HS-27A (cell line): ENCODE measurements around the gene KLHL22.

ENCODE experiments used
- DNase-seq: peaks from one replicate; pipeline ENCODE4 v3.0.0-alpha.2; 2012; ENCODE audit warnings: low read depth, missing footprints

KLHL22 gene

DNA sequence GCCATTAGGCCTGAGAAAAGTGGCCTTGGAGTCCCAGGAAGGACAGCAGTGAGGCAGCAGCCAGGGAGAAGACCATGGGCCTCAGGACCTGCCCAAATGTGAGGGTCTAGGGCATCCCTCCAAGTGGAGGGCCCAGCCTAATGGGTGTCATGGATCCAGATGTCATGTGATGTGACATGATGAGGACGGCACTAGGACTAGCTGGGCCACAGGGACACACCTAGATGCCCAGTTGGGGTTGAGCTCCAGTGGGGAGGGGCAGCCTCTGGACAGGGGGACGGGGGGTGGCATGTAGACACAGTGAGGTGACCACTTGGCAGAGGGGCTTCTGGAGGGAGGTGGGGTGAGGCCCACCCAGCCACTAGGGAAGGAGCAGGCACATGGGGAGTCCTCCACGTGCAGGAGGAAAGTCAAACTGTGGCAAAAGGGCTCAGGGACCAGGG, 63.3 kb downstream of the KLHL22 start:
- DNase-seq = no peak

DNA sequence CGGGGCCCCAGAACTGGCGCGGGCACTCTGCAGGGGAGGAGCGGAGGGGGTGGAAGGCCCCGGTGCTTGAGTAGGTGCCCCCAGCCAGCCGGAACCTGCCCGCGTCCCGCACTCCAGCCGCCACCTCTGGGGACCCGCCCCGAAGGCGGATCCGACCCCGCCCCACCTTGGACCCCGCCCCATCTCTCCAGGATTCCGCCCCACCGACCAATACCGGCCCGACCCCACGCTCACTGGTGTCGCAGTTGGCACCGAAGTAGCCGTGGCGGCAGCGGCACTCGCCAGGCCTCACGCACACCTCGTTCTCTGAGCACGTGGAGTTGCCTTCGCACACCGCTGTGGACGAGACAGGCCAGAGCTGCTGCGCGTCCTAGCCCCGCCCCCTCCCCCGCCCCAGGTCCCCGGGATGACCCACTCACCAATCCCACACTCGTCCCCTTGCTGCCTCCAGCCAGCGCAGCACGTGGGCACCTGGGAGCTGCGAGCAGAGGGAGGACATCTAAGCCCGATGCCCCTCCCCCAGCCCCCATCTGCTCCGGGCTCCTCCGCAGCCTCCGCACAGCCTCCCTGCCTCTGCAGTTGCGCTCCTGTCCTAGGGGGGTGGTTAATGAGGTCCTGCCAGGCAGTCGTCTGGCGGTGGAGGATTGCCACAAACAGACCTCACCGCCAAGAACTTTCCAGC, 63.9 kb downstream of the KLHL22 start:
- DNase-seq = no peak

DNA sequence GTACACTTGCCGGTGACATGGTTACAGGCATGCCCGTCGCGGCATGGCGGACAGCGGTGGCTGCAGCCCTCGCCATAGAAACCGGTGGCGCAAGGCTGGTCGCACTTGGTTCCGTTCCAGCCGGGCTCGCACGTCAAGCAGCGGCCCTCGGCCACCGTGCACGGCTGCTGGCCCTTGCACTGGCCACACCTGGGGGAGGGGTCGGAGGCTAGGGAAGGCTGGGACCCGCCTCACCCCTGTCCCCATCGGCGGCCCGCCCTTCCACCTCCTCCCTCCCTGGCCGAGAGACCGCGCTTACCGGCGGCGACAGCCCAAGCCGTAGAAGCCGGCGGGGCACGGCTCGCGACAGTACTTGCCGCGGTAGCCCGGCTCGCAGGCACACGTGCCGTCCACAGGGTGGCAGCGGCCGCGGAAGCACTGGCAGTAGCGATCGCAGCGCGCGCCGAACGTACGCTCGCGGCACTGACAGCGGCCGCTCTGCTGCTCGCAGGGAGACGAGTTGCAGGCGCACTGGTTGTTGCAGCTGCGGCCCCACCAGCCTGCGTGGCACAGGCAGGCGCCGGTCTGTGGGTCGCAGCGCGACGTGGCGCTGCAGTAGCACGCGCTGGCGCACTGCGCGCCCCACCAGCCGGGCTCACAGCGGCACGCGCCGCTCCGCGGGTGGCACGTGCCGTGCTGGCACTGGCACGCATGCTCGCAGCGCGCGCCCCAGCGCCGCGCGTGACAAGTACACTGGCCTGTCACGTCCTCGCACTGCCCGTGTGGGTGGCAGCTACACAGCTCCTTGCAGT, 64.7 kb downstream of the KLHL22 start:
- DNase-seq = no peak

DNA sequence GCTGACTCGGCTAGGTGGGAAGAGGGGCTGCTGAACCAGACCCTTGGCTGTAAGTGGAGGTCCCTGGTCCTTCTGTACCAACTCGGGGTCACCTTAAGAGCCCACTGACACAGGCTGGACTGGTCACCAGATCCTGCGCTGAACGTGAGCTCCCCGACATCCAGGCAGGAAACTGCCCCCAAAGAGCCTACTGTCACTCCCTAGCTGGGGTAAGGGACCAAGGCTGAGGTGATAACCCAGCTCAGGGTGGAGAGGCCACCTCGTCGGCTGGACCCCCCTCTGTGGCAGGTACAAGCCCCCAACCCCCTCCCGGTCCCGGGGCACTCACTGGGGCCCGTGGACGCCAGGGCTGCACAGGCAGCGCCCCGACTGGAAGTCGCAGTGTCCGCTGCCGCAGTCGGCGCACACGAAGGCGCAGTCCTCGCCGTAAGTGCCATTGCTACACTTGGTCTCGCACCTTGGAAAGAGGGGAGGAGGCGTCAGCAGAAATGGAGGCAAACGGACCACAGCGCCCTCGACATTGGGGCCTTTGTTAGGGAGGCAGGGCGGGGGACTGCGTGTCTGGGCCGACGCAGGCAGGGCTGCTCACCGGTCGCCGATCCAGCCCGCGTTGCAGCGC, 65.4 kb downstream of the KLHL22 start:
- no peak for DNase-seq

DNA sequence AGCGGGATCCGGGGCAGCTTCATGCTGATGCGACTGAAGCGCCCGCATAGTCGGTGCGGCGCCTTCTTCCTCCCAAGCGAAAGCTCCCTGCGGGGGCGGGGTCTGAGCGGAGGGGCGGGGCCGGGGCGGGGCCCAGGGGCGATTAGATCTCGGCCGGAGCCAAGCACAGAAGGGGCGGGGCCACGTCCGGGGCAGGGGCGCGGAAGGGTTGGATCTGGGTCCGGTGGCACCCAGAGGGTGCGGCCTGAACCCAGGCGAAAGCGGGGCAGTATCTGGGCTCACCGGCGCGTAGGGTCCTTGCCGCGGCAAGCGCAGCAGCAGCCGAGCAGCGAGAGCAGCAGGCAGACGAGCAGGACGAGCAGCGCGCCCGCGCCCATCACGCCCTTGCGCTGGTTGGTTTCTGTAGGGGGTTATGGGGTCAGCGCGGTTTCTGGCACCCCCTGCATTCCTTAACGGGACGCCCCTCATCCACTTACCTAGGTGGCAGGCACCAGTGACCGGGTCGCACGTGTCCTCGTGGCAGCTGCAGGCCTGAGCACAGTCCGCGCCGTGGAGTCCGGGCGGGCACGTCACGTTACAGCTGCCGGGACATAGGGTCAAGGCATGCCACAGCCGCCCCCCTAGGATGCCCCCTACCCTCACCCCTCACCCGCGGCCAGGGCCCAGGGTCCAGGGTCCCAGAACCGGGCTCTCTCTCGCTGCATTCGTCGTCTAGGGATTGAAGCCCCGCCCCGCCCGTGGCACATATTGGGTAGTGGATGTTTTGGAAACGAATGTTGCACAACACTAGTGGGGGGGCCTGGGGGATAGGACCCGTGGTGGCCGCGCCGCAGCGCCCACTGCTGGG, 66.1 kb downstream of the KLHL22 start:
- no peak for DNase-seq

DNA sequence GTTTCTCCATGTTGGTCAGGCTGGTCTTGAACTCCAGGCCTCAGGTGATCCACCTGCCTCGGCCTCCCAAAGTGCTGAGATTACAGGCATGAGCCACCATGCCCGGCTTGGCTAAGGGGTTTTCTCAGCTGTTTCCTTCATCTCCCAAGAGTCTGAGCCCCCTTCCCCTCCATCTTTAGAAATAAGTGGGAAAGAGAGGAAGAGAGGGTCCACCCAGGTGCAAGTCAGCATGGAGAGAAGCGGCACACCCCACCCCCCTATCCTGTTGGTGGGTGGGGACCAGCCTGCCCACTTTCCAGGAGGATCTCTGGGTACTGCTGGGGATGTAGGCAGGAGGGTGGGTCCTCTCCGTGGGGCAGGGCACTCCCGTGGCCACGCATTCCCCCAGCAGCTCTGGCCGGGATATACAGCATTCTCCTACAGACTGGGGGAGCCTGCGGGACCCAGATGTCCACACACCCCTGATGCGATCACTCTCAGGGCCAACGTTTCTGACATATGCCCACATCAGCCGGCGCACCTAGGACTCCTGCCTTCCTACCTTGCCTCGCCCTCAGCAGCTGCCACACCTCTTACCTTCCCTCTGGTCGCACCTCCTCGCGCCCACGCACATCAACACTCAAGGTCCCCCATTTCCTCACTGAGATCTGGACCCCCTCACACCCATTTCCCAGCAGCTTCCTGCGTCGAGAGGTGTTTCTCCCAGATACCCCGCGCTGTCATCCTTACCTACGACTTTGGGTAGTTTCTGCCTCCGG, 66.9 kb downstream of the KLHL22 start:
- DNase-seq = no peak

DNA sequence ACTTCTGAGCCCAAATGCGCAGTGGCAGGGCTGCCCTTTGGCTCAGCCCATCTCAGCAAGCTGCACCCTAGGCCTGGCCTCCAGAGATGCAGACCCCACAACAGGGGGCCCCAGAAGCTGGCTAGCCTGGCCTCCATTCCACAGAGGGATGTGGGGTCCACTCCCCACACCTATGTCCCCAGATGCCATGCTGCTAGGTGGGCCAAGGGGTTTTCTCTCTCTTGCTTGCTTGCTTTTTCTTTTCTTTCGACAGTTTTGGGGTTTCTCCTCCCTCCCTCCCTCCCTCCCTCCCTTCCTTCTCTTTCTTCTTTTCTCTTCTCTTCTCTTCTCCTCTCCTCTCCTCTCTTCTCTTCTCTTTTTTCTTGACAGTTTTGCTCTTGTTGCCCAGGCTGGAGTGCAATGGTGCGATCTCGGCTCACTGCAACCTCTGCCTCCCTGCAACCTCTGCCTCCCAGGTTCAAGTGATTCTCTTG, 67.6 kb downstream of the KLHL22 start:
- DNase-seq = no peak

DNA sequence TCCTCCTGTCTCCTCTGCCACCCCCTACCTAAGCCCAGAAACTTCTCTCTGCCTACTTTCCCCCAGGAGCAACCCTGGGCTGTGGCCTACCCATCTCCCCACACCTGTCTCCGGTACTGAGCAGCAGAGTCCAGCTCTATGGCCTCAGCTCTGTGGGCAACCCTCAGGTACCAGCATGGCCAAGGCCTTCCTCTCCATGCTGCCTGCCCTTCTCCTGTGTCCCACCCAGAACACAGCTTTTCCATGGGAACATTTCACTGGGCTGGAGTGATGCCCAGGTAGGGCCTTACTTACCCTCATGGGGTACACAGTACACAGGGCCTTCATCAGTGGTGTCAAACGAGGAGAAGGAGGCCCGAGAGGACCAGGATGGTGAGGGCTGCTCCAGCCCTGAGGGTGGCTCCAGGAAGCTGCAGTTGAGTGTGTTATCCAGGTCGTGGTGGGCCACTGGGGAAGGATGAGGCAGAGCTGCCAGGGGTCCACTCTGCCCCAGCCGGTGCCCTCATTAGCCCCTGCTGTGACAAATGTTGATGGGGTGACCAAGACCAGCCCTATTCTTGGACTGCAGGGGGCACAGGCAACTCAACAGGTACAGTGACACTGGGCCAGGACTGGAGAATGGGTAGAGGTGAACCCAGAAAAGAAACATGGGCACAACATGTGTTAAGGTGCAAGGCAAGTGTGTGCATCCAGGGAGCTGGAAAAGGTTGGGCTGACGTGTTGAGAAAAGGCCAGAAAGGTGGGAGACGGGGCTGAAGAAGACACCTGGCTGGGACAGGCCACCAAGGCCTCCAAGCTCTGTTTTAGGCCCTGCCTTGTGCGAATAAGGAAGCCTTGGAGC, 68.3 kb downstream of the KLHL22 start:
- no peak for DNase-seq

DNA sequence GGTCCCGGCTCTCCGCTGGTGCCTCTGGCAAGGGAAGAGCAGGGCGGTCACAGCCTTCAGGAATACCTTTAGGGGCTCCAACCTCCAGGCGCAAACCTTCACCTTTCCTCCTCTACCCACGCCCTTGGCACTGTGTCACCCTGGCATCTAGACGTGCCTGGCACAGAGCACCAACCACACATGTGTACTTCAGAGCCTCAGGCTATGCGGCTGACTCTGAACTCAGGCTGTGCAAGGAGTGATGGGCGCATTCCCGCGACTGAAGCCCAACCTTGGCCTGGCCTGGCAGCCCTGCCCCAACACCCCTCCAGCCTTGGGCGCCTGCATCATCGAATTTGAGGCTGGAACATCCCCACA, 69.4 kb downstream of the KLHL22 start:
- DNase-seq = no peak

DNA sequence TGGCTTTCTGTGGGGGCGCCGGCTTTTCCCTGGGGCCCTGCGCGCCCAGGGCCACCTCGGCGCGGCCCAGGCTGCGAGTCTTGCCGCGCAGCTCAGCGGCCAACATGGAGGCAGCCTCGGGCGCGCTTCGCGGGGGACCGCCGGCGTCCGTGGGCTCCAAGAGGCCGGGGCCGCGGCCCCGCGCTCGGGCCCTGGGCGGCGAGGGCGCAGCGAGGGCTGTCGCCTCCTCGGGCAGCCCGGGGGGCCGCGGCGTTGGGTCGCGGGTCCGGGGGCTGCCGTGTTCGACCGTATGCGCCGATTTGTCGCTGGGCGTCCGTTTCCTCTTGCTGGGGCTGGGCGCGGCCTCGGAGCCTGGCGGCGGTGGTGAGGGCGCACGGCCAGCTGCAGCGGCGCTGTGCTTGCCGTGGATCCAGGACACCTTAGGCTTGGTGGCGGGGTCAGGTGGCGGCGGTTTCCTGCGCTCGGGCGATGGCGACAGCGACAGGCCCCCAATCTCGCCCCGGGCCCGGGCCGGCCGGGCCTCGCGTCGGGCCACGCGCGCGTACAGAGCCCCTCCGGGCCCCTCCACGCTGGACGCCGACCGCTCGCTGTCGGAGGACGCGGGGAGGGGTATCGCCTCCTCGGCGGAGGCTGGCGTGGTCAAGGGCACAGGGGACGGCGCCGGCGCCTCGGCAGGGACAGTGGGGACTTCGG, 69.9 kb downstream of the KLHL22 start:
- DNase-seq = no peak

DNA sequence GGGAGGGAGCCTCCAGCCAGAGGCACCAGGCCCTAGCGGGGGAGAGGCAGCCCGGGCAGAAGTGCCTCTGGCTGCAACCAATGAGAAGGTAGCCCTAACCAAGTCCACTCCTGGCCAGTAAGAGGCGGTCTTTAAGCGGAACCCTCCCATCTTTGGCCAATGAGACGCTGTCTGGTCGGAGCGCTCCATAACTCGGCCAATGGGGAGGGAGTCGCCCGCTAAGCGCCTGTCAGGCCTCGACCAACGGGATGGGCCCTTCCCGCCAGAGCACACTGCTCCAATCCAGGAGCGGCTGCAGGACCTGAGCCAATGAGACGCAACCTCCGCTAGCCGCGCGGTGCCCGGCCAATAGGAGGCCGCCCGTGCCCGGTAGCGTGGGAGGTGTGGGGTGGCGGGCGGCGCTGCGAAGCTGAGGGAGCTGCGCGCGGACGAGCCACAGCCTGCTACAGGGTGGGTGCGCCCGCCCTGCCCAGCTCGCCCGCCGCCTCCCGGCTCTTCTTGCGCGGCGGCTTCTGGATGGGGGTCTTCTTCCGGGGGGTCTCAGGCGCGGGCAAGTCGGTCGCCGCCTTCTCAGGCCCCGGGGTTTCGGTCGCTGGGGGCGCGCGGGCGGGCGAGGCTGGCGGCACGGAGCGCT, 70.5 kb downstream of the KLHL22 start:
- DNase-seq = no peak

DNA sequence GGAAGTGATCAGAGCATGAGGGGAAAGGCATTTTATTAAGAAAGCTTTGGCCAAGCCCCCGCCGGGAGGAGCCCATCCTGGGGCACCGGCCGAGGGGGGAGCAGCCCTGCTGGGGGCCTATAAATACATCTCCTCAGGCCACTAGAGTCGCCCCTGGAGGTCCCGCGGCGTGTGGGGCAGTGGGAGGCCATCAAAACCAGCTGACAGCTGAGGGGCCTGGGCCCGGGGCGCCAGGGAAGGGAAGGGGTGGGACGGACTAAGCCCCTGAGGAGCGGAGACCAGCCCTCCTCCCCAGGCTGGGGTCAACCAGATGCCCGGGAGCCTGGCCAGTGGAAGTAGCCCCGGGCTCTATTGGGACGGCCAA, 71.0 kb downstream of the KLHL22 start:
- no peak for DNase-seq

DNA sequence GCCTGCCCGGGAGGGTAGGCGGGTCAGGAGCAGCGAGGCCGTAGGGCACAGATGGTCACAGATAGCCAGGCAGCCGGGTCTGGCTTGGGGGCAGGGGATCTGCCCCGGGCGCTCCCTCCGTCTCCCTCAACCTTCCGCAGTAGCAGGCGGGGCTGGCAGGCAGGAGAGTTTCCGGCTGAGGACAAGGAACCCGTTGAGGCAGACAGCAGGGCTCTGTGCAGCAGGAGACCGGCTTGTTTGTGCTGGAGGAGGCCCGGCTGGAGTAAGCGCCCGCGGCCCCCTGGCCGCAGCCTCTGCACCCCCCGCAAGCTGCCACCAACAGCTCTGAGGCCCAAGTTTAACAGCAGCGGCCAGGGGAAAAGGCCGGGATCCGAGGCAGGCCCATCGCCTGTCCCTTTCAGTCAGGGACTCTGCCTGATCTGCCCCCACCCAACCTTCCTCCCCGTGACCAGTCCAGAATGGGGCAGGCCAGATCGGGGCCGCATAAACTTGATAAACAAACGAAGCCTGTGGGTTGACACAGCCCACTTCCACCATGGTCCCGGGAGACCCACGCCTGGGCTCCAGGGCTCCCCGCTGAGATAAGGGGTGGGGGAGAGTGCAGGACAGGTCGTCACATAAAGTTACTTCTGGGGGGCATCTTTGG, 71.6 kb downstream of the KLHL22 start:
- no peak for DNase-seq

DNA sequence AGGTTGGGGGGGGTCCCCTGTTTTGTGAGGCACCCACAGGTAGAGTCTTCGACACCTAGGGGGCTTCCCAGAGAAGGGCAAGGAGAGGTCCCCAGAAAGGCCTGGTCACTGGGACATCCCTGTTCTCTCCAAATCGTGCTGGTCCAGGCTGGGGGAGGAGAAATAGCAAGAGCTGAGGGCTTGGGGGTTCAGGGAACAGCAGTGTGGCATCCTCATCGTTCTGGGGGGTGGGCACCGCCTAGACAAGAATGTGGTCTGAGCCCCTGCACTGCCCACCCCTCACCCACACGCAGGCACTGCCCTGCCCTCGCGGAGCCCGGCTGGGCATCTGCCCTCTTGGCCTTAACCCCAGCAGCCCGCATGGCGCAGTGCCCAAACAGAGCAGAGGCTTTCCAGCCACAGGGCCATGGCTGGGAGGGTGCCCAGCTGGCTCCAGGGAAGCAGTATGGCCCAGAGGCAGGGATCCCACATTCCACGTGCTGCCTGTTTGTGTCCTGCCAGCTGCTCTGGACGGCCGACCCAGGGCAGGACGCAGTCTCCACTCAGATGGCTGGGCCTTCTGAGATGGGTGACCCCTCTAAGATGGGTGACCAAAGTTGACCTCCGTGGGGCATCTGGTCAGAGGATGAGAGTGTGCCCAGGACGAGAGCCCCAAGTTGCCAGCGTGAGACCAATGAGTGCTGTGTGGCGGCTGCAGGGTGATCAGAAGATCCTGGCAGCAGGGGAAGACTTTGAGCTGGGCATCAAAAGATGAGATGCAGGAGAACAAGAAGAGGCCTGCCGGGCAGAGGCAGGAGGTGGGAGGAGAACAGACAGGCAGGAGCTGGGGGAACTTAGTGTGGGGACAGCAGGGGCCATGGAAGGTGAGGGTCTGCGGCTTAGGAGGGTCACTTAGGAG, 72.3 kb downstream of the KLHL22 start:
- no peak for DNase-seq

DNA sequence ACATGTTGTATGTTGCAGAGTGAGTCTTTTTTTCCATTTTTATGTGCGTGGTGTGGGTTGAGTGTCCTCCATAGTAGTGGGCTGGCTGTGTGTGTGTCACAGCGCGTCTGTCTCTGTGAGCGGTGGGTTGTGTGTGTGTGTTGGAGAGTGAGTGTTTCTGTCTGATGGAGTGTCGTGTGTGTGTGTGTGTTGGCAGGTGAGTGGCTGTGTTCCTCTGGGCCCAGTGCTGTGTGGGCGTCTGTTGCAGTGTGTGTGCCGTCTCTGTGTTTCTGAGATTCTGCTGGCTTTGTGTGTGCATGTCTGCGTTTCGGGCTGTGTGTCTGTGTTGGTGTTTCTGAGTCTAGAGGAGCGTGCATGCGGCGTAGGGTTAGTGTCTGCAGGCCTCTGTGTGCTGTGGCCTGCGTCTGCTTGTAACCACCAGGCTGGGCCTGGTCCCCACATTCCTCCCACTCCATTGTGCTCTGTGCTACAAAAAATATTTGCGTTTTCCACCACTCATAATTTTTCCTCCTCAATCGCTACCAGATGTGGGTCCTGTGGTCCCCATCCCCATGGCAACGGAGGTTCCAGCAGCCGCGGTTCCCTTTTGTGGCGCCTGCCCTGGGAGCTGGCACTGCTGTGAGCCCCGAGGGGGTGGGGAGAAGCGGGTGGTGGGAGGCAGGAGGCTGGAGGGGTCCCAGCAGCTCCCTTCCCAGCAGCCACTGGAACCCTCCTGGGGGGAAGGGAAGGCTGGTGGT, 73.2 kb downstream of the KLHL22 start:
- DNase-seq = no peak

DNA sequence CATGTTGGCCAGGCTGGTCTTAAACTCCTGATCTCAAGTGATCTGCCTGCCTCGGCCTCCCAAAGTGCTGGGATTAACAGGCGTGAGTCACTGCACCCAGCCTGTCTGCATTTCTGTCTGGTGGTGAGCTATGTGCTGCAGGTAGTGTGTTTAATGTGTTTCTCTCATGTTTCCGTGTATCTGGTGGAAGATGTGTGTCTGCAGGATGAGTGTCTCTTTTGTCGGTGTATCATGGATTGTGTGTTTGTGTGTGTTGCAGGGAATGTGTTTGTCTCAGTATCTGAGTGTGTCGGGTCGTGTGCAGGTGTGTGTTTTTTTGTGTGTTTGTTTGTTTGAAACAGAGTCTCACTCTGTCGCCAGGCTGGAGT, 74.1 kb downstream of the KLHL22 start:
- no peak for DNase-seq

DNA sequence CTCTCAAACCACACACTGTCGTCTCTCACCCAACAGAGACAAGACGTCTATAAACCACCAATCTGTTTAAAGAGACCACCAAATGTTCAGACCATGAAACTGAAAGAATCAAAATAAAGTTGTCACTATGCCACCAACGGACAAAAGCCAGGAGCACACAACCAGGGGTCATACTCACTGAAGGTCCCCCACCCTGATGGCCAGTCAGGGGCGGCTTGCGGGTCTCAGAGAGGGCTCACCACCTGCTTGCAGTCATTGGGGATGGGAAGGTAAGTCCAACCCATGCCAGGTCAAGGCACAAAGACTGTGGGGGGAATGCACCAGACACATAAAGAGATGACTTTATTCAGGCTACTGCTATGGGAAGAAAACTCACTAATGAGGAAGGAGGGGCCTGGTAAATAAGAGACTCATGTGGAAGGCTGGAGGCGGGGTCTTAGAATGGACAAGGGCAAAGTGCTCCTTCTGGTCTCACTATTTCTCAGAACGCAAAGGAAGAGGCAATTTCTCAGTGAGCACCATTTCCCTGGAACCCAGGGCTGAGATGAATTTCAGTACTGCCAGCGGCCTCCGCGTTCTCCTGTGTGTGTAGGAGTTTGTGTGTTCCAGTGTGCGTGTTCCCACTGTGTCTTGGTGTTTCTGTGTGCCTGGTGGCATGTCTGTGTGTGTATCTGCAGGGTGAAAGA, 75.3 kb downstream of the KLHL22 start:
- DNase-seq = no peak
